Large intestine (tissue), 3 donors: ENCODE results near the gene HAP1. TPM values are rescaled to one million over a fixed set of nuclear protein-coding genes. Genes with fewer than 3 reads are reported as not detected.
A peak's percentile ranks its signal among the peaks of the same experiment; 100 is the strongest.
"Not testable (repeated sequence)": the region's sequence is repeated elsewhere in the genome, so short reads cannot be mapped to it uniquely, and the experiment has no call there.

ENCODE experiments used
- DNase-seq, 2 donors: peaks; one replicate each; pipeline versions ENCODE4 v3.0.0 to v3.0.0-alpha.2; 2013
- H3K27ac ChIP-seq: one replicate; pipeline ENCODE4 v1.5.1; 2013; ENCODE audit warnings: low read length
- H3K27me3 ChIP-seq: 2 replicates; pipeline ENCODE4 v1.6.1; 2013; ENCODE audit warnings: low read length; ENCODE audit not compliant: control insufficient read depth, insufficient read depth
- H3K36me3 ChIP-seq: 2 replicates; pipeline ENCODE4 v1.6.1; 2013; ENCODE audit warnings: low read length; ENCODE audit not compliant: control insufficient read depth, insufficient read depth
- H3K4me1 ChIP-seq: one replicate; pipeline ENCODE4 v1.6.1; 2013; ENCODE audit warnings: low read length; ENCODE audit not compliant: control insufficient read depth, insufficient read depth
- H3K4me3 ChIP-seq: one replicate; pipeline ENCODE4 v1.5.1; 2013; ENCODE audit warnings: low read length
- H3K9me3 ChIP-seq: one replicate; pipeline ENCODE4 v1.6.1; 2013; ENCODE audit warnings: mild to moderate bottlenecking, low read depth, low read length, moderate library complexity; ENCODE audit not compliant: control insufficient read depth
- WGBS: methylation state at CpG from one replicate; pipeline ENCODE4 v1.1.5; 2013; ENCODE audit warnings: low lambda C conversion rate; ENCODE audit not compliant: insufficient coverage; 5-methylcytosine and 5-hydroxymethylcytosine counted together
- polyA plus RNA-seq: library from polyadenylated mRNA; unstranded; fragments of 120-200 nt; gene quantifications from one replicate; pipeline ENCODE4 v1.2.1, GENCODE V29; 2013

The HAP1 gene
- polyA plus RNA-seq, 1 donor: 0.39 TPM

- Histone ChIP-seq H3K27ac (no peak overlapping the region), H3K27me3 (no peaks in the 10 kb centered on the region), H3K9me3 (no peaks in the 10 kb centered on the region), H3K4me1 (peaks cover 19% of the 10 kb centered on the region), H3K36me3 (peaks cover 56% of the 10 kb centered on the region), H3K4me3 (no peak overlapping the region)
- 100% methylated on average over 1 of the region's 10 CpGs for WGBS
- DNase-seq: no peak
Observed at GRCh38 chr17:41691031-41691777, 43.2 kb downstream of the HAP1 start.

GRCh38 chr17:41690497-41690896 is 43.9 kb downstream of the HAP1 start:
- Histone ChIP-seq H3K27ac (no peak overlapping the region), H3K4me3 (peak overlapping the region; percentile 92), H3K27me3 (no peaks in the 10 kb centered on the region), H3K36me3 (peaks cover 56% of the 10 kb centered on the region), H3K9me3 (no peaks in the 10 kb centered on the region), H3K4me1 (peaks cover 16% of the 10 kb centered on the region)
- no CpG with 5 or more reads among the region's 2 CpGs for WGBS
- DNase-seq: no peak

GRCh38 chr17:41689497-41690299 is 44.7 kb downstream of the HAP1 start:
- Histone ChIP-seq H3K4me1 (peaks cover 16% of the 10 kb centered on the region), H3K4me3 (peak overlapping the region; percentile 92), H3K27ac (peak overlapping the region; percentile 100), H3K36me3 (peaks cover 50% of the 10 kb centered on the region), H3K9me3 (no peaks in the 10 kb centered on the region), H3K27me3 (no peaks in the 10 kb centered on the region)
- DNase-seq: peak; percentile 44 to 49
- WGBS: no CpG with 5 or more reads among the region's 27 CpGs

GRCh38 chr17:41688641-41689496 is 45.6 kb downstream of the HAP1 start, which contains the start of gene EIF1:
Gene EIF1 (plus strand): TSS chr17:41688885. CDS start chr17:41689039, 154 bp downstream.
- DNase-seq: peak; percentile 100
- H3K4me3 ChIP-seq: peak within 1 kb of the TSS; percentile 92
- no peaks in the 10 kb centered on the region for H3K27me3 ChIP-seq
- H3K9me3 ChIP-seq: no peaks in the 10 kb centered on the region
- no CpG with 5 or more reads among the region's 81 CpGs for WGBS
- H3K36me3 ChIP-seq: peaks cover 45% of the 10 kb centered on the region
- peaks cover 16% of the 10 kb centered on the region for H3K4me1 ChIP-seq
- H3K27ac ChIP-seq: peak within 1 kb of the TSS; percentile 100

- no peaks in the 10 kb centered on the region for H3K27me3 ChIP-seq
- peaks cover 16% of the 10 kb centered on the region for H3K4me1 ChIP-seq
- WGBS: no CpG with 5 or more reads among the region's 23 CpGs
- peak overlapping the region; percentile 92 for H3K4me3 ChIP-seq
- DNase-seq: peak in 1 of 2 donors; percentile 70
- H3K36me3 ChIP-seq: peaks cover 36% of the 10 kb centered on the region
- H3K9me3 ChIP-seq: no peaks in the 10 kb centered on the region
- peak overlapping the region; percentile 88 for H3K27ac ChIP-seq
Observed at GRCh38 chr17:41687828-41688640, 46.4 kb downstream of the HAP1 start.

- peaks cover 16% of the 10 kb centered on the region for H3K4me1 ChIP-seq
- H3K27ac ChIP-seq: no peak overlapping the region
- no peaks in the 10 kb centered on the region for H3K9me3 ChIP-seq
- WGBS: no CpG with 5 or more reads among the region's 4 CpGs
- H3K36me3 ChIP-seq: peaks cover 19% of the 10 kb centered on the region
- no peak for DNase-seq
- H3K27me3 ChIP-seq: no peaks in the 10 kb centered on the region
- H3K4me3 ChIP-seq: no peak overlapping the region
Observed at GRCh38 chr17:41686281-41686680, 48.2 kb downstream of the HAP1 start.

- Histone ChIP-seq H3K4me1 (peaks cover 11% of the 10 kb centered on the region), H3K36me3 (peaks cover 14% of the 10 kb centered on the region)
- H3K4me3 ChIP-seq, H3K27me3 ChIP-seq, DNase-seq, H3K9me3 ChIP-seq, H3K27ac ChIP-seq: not testable (repeated sequence)
- WGBS: no CpG with 5 or more reads among the region's 13 CpGs
Observed at GRCh38 chr17:41685753-41686152, 48.7 kb downstream of the HAP1 start.

- no peak for DNase-seq
- Histone ChIP-seq H3K36me3 (no peaks in the 10 kb centered on the region), H3K9me3 (no peaks in the 10 kb centered on the region), H3K27me3 (no peaks in the 10 kb centered on the region), H3K4me3 (no peak overlapping the region), H3K4me1 (peaks cover 3% of the 10 kb centered on the region), H3K27ac (no peak overlapping the region)
- WGBS: no CpG with 5 or more reads among the region's 4 CpGs
Observed at GRCh38 chr17:41684035-41684434, 50.4 kb downstream of the HAP1 start.

- DNase-seq: no peak
- Histone ChIP-seq H3K36me3 (no peaks in the 10 kb centered on the region), H3K27ac (no peak overlapping the region), H3K4me3 (no peak overlapping the region), H3K9me3 (no peaks in the 10 kb centered on the region), H3K27me3 (no peaks in the 10 kb centered on the region), H3K4me1 (peaks cover 3% of the 10 kb centered on the region)
- WGBS: no CpG with 5 or more reads among the region's 8 CpGs
Observed at GRCh38 chr17:41683441-41684007, 50.9 kb downstream of the HAP1 start.
